NCI-H82 treated with DMSO at 0.1 percent for 48 hours (cell line): Measurements from ENCODE around the gene MYRF.

Experiments
- DNase-seq: peaks from one replicate; lab custom pipeline; 2025; ENCODE audit not compliant: unreplicated experiment; lab: John Stamatoyannopoulos, UW

Gene MYRF

GRCh38 chr11:61792310-61793082 is 40.1 kb downstream of the MYRF start, which contains the start of the genes FEN1 and TMEM258:
FEN1 (plus strand) TSS chr11:61792911; CDS start chr11:61795362, 2,451 bp downstream.
TMEM258 (minus strand) TSS chr11:61792599; CDS start chr11:61792558, 41 bp downstream.
- DNase-seq = peak; percentile 74

- peak; percentile 22 for DNase-seq
These were observed 40.8 kb downstream of the MYRF start for GRCh38 chr11:61793083-61793828.

GRCh38 chr11:61793829-61794204 is 41.4 kb downstream of the MYRF start:
- no peak for DNase-seq

- DNase-seq = no peak
These were observed 42.1 kb downstream of the MYRF start for GRCh38 chr11:61794579-61794978.

- DNase-seq = no peak
These were observed 43.0 kb downstream of the MYRF start for GRCh38 chr11:61795459-61795858.

GRCh38 chr11:61795876-61796526 is 43.6 kb downstream of the MYRF start:
- DNase-seq = no peak

GRCh38 chr11:61797263-61797944 is 45.0 kb downstream of the MYRF start:
- peak; percentile 22 for DNase-seq

- DNase-seq = no peak
These were observed 47.3 kb downstream of the MYRF start for GRCh38 chr11:61799665-61800284.

- no peak for DNase-seq
These were observed 48.2 kb downstream of the MYRF start for GRCh38 chr11:61800331-61801281.

GRCh38 chr11:61802605-61803004 is 50.2 kb downstream of the MYRF start:
- no peak for DNase-seq

GRCh38 chr11:61803889-61804647 is 51.6 kb downstream of the MYRF start:
- DNase-seq = no peak

- no peak for DNase-seq
These were observed 52.7 kb downstream of the MYRF start for GRCh38 chr11:61805146-61805545.

GRCh38 chr11:61806785-61807184 is 54.3 kb downstream of the MYRF start:
- DNase-seq = no peak

GRCh38 chr11:61810671-61811175 is 58.3 kb downstream of the MYRF start:
- DNase-seq = no peak

GRCh38 chr11:61811831-61812230 is 59.4 kb downstream of the MYRF start:
- DNase-seq = no peak

- no peak for DNase-seq
These were observed 60.4 kb downstream of the MYRF start for GRCh38 chr11:61812736-61813411.

- DNase-seq = no peak
These were observed 62.0 kb downstream of the MYRF start for GRCh38 chr11:61814247-61814957.
